ENCODE results near the gene EGFR.

DNA sequence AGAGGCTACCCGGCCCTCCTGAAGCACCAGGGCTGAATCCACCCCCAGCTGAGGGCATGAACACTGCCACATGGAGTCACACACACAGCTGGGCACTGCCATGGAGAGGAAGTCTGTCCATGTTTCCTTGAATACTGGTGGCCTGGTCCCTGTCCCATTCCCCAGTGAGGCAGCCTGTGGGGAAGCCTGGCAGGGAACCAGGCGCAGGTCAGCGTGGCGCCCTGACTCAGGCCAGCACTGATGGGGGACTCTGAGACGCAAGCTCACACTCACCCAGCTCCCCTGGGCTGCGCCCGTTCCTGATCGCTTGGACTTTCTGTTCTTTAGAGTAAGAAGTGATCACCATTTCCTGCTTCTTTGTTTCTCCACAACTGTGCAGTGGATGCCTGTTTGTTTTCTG is 128.3 kb downstream of the EGFR start:
- no peak for TF ChIP-seq EZH2 (optimal IDR thresholded peaks at IDR 0.05; ENCODE audit: low read depth, low read length)
- TF ChIP-seq, protein P1, sequence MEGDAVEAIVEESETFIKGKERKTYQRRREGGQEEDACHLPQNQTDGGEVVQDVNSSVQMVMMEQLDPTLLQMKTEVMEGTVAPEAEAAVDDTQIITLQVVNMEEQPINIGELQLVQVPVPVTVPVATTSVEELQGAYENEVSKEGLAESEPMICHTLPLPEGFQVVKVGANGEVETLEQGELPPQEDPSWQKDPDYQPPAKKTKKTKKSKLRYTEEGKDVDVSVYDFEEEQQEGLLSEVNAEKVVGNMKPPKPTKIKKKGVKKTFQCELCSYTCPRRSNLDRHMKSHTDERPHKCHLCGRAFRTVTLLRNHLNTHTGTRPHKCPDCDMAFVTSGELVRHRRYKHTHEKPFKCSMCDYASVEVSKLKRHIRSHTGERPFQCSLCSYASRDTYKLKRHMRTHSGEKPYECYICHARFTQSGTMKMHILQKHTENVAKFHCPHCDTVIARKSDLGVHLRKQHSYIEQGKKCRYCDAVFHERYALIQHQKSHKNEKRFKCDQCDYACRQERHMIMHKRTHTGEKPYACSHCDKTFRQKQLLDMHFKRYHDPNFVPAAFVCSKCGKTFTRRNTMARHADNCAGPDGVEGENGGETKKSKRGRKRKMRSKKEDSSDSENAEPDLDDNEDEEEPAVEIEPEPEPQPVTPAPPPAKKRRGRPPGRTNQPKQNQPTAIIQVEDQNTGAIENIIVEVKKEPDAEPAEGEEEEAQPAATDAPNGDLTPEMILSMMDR (IDR thresholded peaks at IDR 0.05; ENCODE audit: low read length), result no peak
